ENCODE results near the gene B3GAT1.

Gene B3GAT1

DNA sequence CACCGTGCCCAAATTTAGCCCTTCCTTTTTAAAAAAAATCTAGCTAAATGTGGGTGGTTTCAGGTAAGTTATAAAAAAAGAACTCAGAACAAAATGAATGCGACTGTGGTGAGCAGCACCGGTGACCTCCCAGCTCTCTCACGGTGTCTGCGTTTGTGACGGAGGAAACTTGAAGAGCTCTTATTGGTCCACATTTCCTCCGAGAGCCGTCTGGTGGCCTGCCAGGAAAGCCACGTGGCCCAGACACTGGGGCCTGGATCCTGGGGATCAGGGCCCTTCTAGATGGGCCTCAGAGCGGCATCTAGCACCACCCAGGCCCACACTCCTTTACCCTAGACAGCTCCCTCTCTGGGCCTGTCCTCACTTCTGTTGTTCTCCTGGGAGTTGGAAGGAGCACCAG lies 39.5 kb downstream of the B3GAT1 start:
- no peak for DNase-seq (ENCODE audit: low spot score)
- TF ChIP-seq, protein P1, sequence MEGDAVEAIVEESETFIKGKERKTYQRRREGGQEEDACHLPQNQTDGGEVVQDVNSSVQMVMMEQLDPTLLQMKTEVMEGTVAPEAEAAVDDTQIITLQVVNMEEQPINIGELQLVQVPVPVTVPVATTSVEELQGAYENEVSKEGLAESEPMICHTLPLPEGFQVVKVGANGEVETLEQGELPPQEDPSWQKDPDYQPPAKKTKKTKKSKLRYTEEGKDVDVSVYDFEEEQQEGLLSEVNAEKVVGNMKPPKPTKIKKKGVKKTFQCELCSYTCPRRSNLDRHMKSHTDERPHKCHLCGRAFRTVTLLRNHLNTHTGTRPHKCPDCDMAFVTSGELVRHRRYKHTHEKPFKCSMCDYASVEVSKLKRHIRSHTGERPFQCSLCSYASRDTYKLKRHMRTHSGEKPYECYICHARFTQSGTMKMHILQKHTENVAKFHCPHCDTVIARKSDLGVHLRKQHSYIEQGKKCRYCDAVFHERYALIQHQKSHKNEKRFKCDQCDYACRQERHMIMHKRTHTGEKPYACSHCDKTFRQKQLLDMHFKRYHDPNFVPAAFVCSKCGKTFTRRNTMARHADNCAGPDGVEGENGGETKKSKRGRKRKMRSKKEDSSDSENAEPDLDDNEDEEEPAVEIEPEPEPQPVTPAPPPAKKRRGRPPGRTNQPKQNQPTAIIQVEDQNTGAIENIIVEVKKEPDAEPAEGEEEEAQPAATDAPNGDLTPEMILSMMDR (IDR thresholded peaks at IDR 0.05; ENCODE audit: extremely low read depth, insufficient read depth, missing control alignments): no peak
- in situ Hi-C loops (cut with MboI; ENCODE audit: low pct_unique_long_range_greater_than_20kb, low sequenced_read_pairs, unreplicated experiment): no loop called here

DNA sequence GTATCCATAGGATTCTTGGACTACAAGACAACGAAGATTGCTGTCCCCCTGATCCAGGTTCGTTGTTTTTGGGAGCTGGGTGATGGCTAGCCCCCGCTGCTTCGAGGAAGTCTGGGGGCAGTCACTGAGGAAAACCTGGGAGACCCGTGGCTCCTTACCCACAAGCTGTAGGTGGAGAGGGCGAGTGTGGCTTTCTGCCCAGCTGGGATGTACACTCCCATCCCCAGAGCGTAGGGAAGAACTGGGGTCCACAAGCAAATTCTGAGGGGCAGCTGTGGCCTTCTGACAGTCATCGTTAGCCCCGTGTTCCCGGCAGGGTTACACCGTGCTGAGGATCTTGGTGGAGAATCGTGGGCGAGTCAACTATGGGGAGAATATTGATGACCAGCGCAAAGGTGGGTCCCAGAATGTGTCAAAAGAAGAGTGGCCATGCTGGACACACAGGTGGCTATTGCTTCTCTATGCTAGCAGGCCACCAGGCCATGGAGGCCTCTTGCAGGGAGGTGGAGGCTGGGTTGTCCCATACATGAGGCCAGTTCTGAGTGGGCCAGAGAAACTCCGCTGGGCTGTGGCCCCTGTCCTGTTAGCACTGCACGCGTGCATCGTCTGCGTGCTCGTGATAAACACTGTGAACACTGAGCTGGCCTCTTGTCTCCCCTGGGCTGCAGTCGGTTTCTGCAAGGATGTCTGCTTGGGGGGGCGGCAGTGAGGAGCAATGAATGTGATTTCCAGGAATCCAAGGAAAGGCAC lies 40.4 kb downstream of the B3GAT1 start:
- TF ChIP-seq, protein P1 (IDR thresholded peaks at IDR 0.05; ENCODE audit: extremely low read depth, insufficient read depth, missing control alignments): no peak
- no peak for DNase-seq (ENCODE audit: low spot score)
- in situ Hi-C loops (cut with MboI; ENCODE audit: low pct_unique_long_range_greater_than_20kb, low sequenced_read_pairs, unreplicated experiment): no loop called here

DNA sequence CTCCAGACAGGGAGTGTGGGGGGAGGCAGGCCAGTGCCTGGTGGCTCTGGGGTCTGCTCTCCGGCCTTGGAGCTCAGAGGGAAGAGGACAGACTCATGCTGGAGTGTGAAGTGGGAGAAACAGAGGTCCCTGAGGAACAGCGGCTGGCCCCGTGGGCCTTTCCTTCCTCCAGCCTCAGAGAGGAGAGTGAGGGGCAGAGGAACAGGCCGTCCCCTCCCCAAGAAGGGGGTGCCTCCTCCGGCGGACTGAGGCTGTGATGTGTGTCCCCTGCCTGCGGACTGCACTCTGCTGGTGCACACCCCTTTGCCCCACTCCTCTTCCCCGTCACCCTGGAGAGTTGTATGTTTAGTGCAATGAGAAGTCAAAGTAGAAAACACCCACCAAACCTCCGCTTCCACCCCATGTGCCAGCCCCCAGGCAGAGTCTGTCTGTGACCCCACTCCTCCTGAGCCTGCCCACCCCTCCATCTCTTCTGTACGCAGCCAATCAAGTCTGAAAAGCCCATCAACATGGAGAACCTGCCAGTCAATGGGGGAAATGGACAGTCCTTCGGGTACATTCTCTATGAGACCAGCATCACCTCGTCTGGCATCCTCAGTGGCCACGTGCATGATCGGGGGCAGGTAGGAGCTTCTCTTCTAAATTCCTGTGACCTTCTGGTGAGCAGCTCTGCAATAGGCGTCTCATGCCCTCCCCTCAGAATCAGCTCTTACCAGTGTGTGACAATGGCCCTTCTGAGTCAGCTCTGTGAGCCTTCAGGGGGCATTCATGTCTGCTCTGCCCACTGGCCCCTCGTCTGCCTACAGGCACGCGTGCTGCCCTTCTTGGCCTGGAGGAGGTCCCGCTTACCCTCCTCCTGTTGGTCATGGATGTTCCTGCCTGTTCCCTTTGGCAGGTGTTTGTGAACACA lies 41.3 kb downstream of the B3GAT1 start:
- TF ChIP-seq, protein P1 (IDR thresholded peaks at IDR 0.05; ENCODE audit: extremely low read depth, insufficient read depth, missing control alignments): no peak
- DNase-seq (ENCODE audit: low spot score): no peak
- in situ Hi-C loops (cut with MboI; ENCODE audit: low pct_unique_long_range_greater_than_20kb, low sequenced_read_pairs, unreplicated experiment): no loop called here

DNA sequence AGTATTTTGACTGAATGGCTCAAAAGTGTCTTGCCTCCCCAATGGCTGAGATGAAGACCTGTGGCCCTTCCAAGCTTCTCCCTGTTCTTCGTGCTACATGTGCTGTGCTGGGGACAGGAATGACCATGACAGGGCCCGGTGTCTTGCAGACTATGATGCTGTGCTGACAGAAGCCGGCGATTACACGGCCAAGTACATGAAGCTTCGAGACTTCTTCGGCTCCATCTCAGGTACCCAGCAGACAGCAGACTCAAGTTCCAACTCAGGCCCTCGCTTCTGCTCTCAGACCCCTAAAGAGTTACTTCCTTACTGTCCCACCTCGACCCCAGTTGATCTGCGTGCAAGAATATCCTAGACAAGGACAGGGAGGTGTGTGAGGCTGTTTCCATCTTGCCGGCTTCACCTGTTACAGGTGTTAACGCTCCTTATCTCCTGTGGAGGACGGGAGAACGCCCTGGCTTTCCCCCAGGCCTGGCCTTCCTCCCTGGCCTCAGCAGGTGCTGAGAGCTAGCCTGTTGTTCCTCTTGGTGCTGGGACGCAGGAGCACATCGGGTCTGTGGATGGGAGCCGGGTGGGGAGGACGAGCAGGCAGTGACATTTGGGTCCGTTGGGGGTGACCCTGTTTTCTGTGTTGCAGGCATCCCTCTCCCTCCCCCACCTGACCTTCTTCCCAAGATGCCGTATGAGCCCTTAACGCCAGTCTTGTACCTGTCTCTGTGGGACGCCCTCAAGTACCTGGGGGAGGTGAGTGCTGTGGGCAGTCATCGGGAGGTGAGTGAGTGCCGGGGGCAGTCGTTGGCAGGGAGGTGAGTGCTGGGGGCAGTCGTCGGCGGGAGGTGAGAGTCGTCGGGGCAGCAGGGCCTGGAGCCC lies 42.2 kb downstream of the B3GAT1 start:
- no peak for DNase-seq (ENCODE audit: low spot score)
- in situ Hi-C loops (cut with MboI; ENCODE audit: low pct_unique_long_range_greater_than_20kb, low sequenced_read_pairs, unreplicated experiment): no loop called here
- TF ChIP-seq, protein P1 (IDR thresholded peaks at IDR 0.05; ENCODE audit: extremely low read depth, insufficient read depth, missing control alignments): no peak

DNA sequence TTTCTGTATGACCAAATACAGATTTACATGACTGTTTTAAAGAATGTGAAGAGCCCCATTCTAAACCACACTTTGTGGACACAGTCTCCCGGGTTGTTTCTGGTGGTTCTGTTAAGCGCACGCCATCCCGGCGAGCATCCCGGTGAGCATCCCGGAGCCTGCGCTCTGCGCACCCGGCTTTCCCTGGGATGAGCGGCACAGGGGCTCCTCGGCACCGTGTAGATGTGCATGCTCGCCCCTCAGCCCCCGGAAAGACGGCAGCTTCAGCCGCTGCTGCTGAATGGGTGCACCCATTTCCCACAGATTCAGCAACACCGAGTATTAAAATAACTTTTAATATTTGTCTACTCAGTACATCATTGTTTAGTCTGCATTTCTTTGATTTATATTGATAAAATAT lies 44.3 kb downstream of the B3GAT1 start:
- in situ Hi-C loops (cut with MboI; ENCODE audit: low pct_unique_long_range_greater_than_20kb, low sequenced_read_pairs, unreplicated experiment): no loop called here
- TF ChIP-seq, protein P1 (IDR thresholded peaks at IDR 0.05; ENCODE audit: extremely low read depth, insufficient read depth, missing control alignments): no peak

DNA sequence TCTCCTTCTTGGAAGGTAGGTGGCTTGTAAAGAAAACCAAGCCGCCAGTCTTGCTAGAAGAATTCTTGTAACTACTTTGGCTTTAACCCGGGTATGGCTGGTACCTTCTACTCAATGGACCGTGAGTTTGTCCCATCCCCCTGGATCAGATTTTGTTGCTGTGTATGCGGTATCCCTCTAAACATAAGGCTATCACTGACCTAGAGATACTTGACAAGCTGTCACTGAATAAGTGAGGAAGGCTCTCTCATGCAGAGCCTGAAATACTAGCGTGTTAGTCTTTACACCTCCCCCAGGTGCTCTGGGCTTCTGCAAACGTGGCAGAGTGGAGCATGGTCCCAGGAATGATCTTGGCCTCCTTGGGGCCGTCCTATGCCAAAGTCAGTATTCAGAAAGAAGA lies 45.8 kb downstream of the B3GAT1 start:
- no peak for DNase-seq (ENCODE audit: low spot score)
- in situ Hi-C loops (cut with MboI; ENCODE audit: low pct_unique_long_range_greater_than_20kb, low sequenced_read_pairs, unreplicated experiment): no loop called here
- TF ChIP-seq, protein P1 (IDR thresholded peaks at IDR 0.05; ENCODE audit: extremely low read depth, insufficient read depth, missing control alignments): no peak

More for the DNA sequence above, 44.3 kb downstream of the B3GAT1 start:
- DNase-seq (ENCODE audit: low spot score): no peak
